Ovary (tissue), 3 donors: Measurements from ENCODE around the gene C16orf96.

ENCODE experiments used
- POLR2A ChIP-seq: fragments of 450-650 bp; IDR thresholded peaks from one replicate; pipeline ENCODE4 v1.6.1; 2017; ENCODE audit warnings: antibody characterized with exemption, mild to moderate bottlenecking, moderate library complexity
- TF ChIP-seq, protein P1 (sequence below), 3 donors: fragments of 450-650 bp in 2 of 3; fragments of 200-600 bp in 1 of 3; IDR thresholded peaks; one replicate each; pipeline versions ENCODE4 v1.5.1 to v1.8.0; 2016 to 2022; ENCODE audit warnings: antibody characterized with exemption in 3 of 3, mild to moderate bottlenecking in 1 of 3
- donor health status: DM: no; HTN: no; CAD: no.

DNA sequence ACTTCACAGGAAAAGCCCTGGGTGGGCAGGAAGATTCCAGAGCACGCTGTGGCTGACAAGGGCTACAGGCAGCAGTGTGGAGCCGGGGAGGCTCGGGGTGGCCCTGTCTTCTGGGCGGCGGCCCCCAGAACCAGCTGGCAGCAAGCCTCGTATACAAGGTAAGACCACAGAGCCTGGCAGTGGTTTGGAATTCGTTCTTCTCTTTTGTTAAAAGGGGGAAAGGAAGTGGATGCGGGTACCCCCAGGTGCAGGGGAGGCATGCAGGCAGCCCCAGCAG is 52.5 kb downstream of the C16orf96 start:
- TF ChIP-seq, protein P1, sequence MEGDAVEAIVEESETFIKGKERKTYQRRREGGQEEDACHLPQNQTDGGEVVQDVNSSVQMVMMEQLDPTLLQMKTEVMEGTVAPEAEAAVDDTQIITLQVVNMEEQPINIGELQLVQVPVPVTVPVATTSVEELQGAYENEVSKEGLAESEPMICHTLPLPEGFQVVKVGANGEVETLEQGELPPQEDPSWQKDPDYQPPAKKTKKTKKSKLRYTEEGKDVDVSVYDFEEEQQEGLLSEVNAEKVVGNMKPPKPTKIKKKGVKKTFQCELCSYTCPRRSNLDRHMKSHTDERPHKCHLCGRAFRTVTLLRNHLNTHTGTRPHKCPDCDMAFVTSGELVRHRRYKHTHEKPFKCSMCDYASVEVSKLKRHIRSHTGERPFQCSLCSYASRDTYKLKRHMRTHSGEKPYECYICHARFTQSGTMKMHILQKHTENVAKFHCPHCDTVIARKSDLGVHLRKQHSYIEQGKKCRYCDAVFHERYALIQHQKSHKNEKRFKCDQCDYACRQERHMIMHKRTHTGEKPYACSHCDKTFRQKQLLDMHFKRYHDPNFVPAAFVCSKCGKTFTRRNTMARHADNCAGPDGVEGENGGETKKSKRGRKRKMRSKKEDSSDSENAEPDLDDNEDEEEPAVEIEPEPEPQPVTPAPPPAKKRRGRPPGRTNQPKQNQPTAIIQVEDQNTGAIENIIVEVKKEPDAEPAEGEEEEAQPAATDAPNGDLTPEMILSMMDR (IDR thresholded peaks at IDR 0.05) = no peak
- TF ChIP-seq POLR2A = no peak
